Measurements from ENCODE around the gene MAP4K4. TPM values are rescaled to one million over a fixed set of nuclear protein-coding genes. Genes with fewer than 3 reads are reported as not detected.

Gene MAP4K4
- total and polyA plus RNA-seq, 2 of the 13 experiments (the other 11 are each of a cell fraction or from before 2014, with no cell fraction given) = 105 to 264 TPM

DNA sequence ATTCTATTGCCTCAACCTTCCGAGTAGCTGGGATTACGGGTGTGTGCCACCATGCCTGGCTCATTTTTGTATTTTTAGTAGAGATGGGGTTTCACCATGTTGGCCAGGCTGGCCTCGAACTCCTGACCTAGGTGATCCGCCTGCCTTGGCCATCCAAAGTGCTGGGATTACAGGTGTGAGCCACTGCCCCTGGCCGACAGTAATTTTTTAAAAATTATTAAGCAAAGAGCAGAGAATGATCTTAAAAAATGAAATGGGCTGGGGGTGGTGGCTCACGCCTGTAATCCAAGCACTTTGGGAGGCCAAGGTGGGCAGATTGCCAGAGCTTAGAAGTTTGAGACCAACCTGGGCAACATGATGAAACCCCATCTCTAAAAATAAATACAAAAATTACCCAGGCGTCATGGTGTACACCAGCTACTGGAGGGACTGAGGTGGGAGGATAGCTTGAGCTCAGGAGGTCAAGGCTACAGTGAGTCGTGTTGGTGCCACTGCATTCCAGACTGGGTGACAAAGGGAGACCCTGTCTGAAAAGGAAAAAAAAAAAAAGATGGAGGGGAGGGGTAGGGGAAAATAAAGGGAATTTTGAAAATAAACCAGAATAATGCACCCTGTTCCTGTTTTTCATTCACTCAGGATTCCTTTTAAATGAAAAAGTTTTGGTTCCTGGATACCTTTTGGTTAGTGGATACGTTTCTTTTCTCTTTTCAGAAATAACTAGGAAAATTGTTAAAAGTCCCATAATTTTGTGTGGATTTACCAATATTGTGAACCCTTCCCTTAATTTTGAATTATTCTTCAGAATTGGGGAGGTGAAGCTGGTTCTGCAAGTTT is 33.9 kb downstream of the MAP4K4 start (continued):
- TF ChIP-seq CEBPG (CRISPR knock-in tag; IDR thresholded peaks at IDR 0.05) (peak; percentile 87), ZNF326 (CRISPR knock-in tag; IDR thresholded peaks at IDR 0.05; ENCODE audit: borderline replicate concordance) (no peak), TEAD3 (CRISPR knock-in tag; optimal IDR thresholded peaks at IDR 0.05; ENCODE audit: borderline replicate concordance) (peak; percentile 92), ZNF383 (CRISPR knock-in tag; IDR thresholded peaks at IDR 0.05; ENCODE audit: borderline replicate concordance) (no peak), SAP130 (CRISPR knock-in tag; IDR thresholded peaks at IDR 0.05; ENCODE audit: low read depth) (peak; percentile 80), ZNF713 (CRISPR knock-in tag; IDR thresholded peaks at IDR 0.05) (no peak), ZNF44 (CRISPR knock-in tag; IDR thresholded peaks at IDR 0.05) (no peak), KDM5B (CRISPR knock-in tag; IDR thresholded peaks at IDR 0.05; ENCODE audit: borderline replicate concordance) (no peak), HHEX (CRISPR knock-in tag; IDR thresholded peaks at IDR 0.05) (0 out of 2 replicates have a peak, but pooled peaks have one; percentile 18), ZNF660 (CRISPR knock-in tag; IDR thresholded peaks at IDR 0.05; ENCODE audit: borderline replicate concordance, low read depth) (no peak), ZMYM4 (CRISPR knock-in tag; IDR thresholded peaks at IDR 0.05) (peak; percentile 90), NR2F1 (CRISPR knock-in tag; IDR thresholded peaks at IDR 0.05) (peak; percentile 88 to 94), ZNF207 (IDR thresholded peaks at IDR 0.05; ENCODE audit: borderline replicate concordance) (no peak), RFXANK (CRISPR knock-in tag; IDR thresholded peaks at IDR 0.05) (no peak), ZNF598 (CRISPR knock-in tag; IDR thresholded peaks at IDR 0.05; ENCODE audit: borderline replicate concordance) (no peak), JDP2 (CRISPR knock-in tag; IDR thresholded peaks at IDR 0.05; ENCODE audit: borderline replicate concordance) (no peak), ZNF317 (CRISPR knock-in tag; IDR thresholded peaks at IDR 0.05) (no peak), NR2C2 (CRISPR knock-in tag; IDR thresholded peaks at IDR 0.05; ENCODE audit: borderline replicate concordance) (peak; percentile 81), ATAD3A (CRISPR knock-in tag; IDR thresholded peaks at IDR 0.05) (no peak), ZNF619 (CRISPR knock-in tag; IDR thresholded peaks at IDR 0.05) (no peak), ZNF883 (CRISPR knock-in tag; IDR thresholded peaks at IDR 0.05; ENCODE audit: not compliant biosample characterization) (no peak), ZNF816 (CRISPR knock-in tag; IDR thresholded peaks at IDR 0.05; ENCODE audit: borderline replicate concordance) (no peak), RAD51 (IDR thresholded peaks at IDR 0.05; ENCODE audit: borderline replicate concordance) (no peak), ZNF572 (CRISPR knock-in tag; IDR thresholded peaks at IDR 0.05) (no peak), ZNF792 (CRISPR knock-in tag; IDR thresholded peaks at IDR 0.05) (no peak; the same call in 1 of the 2 replicates), ZNF329 (CRISPR knock-in tag; IDR thresholded peaks at IDR 0.05; ENCODE audit: low read depth) (no peak), PHB2 (IDR thresholded peaks at IDR 0.05; ENCODE audit: partially characterized antibody) (no peak), KDM4B (CRISPR knock-in tag; IDR thresholded peaks at IDR 0.05) (no peak)
- TF ChIP-seq, protein P1, sequence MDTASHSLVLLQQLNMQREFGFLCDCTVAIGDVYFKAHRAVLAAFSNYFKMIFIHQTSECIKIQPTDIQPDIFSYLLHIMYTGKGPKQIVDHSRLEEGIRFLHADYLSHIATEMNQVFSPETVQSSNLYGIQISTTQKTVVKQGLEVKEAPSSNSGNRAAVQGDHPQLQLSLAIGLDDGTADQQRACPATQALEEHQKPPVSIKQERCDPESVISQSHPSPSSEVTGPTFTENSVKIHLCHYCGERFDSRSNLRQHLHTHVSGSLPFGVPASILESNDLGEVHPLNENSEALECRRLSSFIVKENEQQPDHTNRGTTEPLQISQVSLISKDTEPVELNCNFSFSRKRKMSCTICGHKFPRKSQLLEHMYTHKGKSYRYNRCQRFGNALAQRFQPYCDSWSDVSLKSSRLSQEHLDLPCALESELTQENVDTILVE (CRISPR knock-in tag; IDR thresholded peaks at IDR 0.05) = 0 out of 2 replicates have a peak, but pooled peaks have one; percentile 25
- TF ChIP-seq, protein P2, sequence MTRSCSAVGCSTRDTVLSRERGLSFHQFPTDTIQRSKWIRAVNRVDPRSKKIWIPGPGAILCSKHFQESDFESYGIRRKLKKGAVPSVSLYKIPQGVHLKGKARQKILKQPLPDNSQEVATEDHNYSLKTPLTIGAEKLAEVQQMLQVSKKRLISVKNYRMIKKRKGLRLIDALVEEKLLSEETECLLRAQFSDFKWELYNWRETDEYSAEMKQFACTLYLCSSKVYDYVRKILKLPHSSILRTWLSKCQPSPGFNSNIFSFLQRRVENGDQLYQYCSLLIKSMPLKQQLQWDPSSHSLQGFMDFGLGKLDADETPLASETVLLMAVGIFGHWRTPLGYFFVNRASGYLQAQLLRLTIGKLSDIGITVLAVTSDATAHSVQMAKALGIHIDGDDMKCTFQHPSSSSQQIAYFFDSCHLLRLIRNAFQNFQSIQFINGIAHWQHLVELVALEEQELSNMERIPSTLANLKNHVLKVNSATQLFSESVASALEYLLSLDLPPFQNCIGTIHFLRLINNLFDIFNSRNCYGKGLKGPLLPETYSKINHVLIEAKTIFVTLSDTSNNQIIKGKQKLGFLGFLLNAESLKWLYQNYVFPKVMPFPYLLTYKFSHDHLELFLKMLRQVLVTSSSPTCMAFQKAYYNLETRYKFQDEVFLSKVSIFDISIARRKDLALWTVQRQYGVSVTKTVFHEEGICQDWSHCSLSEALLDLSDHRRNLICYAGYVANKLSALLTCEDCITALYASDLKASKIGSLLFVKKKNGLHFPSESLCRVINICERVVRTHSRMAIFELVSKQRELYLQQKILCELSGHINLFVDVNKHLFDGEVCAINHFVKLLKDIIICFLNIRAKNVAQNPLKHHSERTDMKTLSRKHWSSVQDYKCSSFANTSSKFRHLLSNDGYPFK (CRISPR knock-in tag; IDR thresholded peaks at IDR 0.05; ENCODE audit: borderline replicate concordance) = no peak
